Measurements from ENCODE around the gene CCDC27.

CCDC27 gene

GRCh38 chr1:3774276-3774945 lies 22.2 kb downstream of the CCDC27 start:
- no peak for DNase-seq (ENCODE audit: low read depth in 2 of 2, low spot score in 1 of 2)

DNA sequence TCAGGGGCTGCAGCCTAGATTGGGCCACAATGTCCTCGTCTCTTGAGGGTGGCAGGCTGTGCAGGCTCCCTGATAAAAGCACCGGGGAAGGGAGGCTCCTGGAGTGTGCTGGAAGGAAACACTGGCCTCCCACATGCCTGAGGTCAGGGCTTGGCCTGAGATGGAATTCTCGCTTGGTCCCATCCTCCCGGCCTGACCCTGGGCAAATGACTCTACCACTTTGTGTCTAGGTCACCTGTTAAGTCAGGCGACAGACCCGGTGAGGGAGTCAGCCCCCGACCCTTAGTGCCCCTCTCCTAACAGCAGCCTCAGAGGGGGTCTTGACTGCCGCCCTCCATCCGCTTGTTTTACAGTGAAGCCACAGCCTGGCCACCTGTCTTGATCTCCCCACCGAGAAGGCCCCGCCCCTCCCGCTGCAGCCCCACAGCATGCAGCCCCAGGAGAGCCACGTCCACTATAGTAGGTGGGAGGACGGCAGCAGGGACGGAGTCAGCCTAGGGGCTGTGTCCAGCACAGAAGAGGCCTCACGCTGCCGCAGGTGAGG lies 22.8 kb downstream of the CCDC27 start:
- no peak for DNase-seq (ENCODE audit: low read depth in 2 of 2, low spot score in 1 of 2)

DNA sequence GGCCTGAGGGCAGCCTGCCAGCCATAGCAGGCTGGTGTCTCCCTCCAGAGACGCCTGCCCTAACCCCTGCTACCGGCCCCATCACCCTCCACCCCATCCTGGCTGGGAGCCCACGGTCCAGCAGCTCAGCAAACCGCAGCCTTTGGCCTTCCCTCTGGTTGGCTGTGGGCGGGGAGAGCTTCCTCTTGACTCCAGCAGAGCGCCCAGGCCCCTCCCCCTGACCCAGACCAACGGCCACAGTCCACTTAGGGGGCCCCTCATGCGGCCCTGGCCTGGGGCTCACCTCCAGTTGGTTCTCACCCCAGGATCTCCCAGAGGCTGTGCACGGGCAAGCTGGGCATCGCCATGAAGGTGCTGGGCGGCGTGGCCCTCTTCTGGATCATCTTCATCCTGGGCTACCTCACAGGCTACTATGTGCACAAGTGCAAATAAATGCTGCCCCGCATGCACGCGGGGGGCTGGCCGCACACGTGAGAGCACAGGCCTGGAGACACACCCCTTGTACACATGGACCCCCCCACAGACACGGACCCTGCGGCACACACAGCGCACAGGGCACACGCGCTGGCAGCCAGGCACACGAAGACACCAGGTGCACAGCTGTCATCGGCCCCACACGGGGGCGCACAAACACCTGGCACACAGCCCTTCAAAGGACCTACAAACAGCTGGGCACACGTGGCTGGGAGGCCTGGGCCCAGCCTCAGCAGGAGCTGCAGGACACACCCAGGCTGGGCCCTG lies 23.4 kb downstream of the CCDC27 start:
- no peak for DNase-seq (ENCODE audit: low read depth in 2 of 2, low spot score in 1 of 2)

DNA sequence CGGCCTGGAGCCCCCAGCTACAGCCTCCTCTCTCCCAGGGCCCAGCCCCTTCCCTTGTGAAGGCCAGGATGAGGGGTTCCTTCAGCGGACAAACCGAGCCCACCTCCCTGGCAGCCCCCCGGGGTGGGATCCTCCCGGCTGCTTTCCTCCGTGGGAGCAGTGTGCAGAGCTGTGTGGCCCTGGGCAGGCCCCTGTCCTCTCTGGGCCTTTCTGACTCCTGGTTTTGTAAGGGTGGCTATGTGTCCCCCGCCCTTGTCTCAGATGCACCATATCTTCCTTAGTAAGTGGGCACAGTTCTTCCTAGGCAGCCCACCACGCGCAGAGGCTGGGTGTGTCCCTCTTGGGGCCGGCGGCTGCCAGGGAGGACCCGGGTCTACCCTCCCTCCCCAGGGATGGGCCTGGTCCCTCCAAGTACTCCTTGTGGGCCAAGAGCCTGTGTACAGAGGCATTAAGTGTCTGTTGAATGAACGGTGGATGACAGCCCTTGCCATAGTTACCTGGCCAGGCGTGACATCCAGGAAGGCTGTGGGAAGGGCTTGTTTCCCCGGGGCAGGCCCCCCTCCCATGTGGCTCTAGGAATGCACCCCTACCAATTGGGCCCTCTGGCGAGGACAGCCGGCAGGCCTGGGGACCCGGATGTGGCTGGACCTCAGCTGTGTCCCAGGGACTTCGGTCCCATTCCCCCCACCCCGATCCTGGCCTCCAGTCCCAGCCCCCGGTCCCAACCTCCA lies 24.1 kb downstream of the CCDC27 start:
- DNase-seq (ENCODE audit: low read depth in 2 of 2, low spot score in 1 of 2), result no peak

GRCh38 chr1:3777078-3777547 lies 24.9 kb downstream of the CCDC27 start:
- no peak for DNase-seq (ENCODE audit: low read depth in 2 of 2, low spot score in 1 of 2)

DNA sequence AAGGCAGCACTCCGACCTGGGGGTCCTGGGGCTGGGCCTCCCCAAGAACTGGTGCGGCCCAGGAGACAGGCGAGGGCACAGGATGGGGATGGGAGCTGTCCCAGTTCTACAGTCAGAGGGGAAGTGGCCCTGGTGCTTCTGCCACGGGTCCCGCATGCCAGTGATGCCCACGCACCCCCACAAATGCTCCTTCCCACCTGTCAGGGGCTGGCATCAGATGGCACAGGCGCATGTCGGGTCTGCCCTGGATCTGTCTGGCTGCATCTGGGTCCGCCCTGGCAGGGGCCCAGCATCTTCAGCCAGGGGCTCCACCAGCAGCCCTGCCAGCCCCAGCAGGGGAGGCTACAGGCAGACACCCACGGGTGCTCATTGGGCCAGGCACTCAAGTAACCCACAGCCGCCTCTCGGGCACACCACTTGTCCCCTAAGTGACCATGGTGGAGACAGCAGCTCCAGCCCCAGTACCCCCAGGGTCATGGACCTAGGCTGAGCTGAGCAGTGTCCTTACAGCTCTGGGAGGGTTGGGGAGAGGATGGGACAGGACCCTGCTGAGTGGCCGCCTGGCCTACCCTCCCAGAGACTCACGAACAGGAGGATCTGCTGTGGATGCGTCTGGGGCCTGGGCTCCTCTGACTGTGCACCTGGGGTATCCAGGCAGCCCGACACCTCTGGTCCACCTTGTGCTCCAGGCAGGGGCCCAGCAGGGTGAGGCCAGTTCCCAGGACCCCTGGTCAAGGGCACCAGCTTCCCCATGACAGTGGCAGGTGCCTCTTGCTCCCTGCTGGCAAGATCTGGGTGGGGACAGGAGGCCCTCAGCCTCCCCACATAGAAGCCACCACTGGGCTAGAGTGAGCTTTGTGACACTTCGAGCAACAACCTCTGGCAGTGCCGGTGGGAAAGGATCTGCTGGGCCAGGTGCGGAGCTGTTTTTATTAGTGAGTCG lies 25.7 kb downstream of the CCDC27 start:
- no peak for DNase-seq (ENCODE audit: low read depth in 2 of 2, low spot score in 1 of 2)

DNA sequence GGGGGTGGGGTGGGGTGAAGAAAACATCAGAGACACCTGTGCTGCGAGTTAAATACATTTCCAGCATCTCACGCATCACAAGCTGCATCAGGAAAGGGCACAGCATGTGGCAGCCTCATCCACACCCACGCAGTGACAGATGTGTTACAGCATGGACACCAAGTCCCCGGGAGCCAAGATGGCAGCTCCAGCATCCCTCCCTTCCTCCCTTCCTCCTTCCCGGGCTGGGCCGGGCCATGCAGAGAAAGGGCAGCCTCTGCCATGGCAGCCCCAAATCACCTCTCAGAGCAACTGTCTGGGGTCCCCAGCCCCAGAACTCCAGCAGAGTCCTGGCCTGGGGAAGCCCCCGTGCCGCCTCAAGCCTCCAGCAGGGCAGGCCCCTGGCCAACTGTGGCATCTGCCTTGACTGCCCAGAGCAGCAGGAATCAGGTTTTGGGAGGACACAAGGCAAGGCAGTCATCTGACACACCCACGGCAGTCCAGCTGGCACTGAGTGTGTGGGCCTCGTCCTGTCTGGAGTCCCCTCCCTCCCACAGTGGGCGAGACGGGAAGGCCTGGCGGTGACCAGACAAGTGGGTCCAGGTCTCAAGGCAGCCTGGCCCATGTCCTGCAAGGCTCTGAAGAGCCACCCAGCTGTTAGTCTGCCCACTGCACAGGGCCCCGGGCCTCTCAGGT lies 26.5 kb downstream of the CCDC27 start:
- no peak for DNase-seq (ENCODE audit: low read depth in 2 of 2, low spot score in 1 of 2)

- no peak for DNase-seq (ENCODE audit: low read depth in 2 of 2, low spot score in 1 of 2)
Observed at GRCh38 chr1:3779265-3779911, 27.1 kb downstream of the CCDC27 start.

GRCh38 chr1:3779912-3780416 lies 27.7 kb downstream of the CCDC27 start:
- no peak for DNase-seq (ENCODE audit: low read depth in 2 of 2, low spot score in 1 of 2)

DNA sequence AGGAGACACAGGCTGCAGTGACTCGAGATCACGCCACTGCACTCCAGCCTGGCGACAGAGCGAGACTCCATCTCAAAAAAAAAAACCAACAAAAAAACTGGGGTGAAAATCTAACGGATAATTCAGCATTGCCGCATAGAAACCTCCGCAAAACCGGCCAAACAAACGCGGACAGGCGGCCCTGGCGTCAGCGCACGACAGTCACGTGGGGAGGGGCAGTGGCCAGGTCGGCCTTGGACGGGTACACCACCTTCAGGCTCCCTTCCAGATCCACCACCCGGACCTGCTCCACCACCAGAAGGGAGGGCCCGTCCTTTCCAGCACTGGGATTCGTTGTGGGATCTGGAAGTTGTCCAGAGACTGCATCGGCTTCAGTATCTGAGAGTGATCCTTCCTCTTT lies 28.7 kb downstream of the CCDC27 start:
- no peak for DNase-seq (ENCODE audit: low read depth in 2 of 2, low spot score in 1 of 2)

GRCh38 chr1:3783651-3784474 lies 31.6 kb downstream of the CCDC27 start:
- DNase-seq (ENCODE audit: low read depth in 2 of 2, low spot score in 1 of 2), result no peak

DNA sequence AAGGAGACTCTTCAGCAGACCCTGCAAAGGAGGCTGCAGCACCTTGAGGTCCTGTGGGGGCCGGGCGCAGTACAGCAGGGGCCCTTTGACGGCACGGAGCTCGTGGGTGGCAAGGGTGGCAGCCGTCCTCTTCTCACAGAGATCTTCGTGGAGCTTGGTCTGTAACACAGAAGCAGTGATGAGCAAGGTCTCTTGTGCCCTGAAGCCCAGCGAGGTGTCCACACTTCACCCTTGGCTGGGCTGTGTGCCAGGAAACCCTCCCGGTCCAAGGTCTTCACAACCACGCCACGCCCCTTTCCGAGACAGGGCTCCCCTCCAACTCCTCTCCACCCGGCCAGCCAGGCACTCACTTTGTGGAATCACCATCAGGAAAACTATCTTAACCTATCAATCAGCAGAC lies 32.8 kb downstream of the CCDC27 start:
- no peak for DNase-seq (ENCODE audit: low read depth in 2 of 2, low spot score in 1 of 2)

GRCh38 chr1:3785456-3786157 lies 33.4 kb downstream of the CCDC27 start:
- no peak for DNase-seq (ENCODE audit: low read depth in 2 of 2, low spot score in 1 of 2)

- DNase-seq (ENCODE audit: low read depth in 2 of 2, low spot score in 1 of 2), result no peak
Observed at GRCh38 chr1:3786468-3787348, 34.5 kb downstream of the CCDC27 start.

DNA sequence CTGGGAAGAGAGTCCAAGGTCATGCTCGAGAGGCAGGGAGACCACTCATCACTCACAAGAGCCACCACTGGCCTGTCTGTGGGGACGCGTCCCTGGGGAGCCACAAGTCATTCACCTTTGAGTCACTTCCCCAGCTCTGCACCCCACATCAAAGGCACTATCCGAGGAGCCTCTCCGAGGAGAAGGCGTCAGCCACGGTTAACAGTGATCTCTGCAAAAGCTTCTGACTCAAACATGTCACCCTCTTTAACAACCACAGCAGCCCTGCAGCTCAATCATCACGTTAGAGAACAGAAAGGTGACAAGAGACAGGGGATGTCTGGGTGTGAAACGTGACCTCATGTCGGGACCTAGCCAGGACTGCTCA lies 35.1 kb downstream of the CCDC27 start:
- no peak for DNase-seq (ENCODE audit: low read depth in 2 of 2, low spot score in 1 of 2)

GRCh38 chr1:3787745-3788605 lies 35.7 kb downstream of the CCDC27 start:
- no peak for DNase-seq (ENCODE audit: low read depth in 2 of 2, low spot score in 1 of 2)

Data from stimulated activated CD8-positive, alpha-beta memory T cell treated with anti-CD3 and anti-CD28 coated beads, Interleukin-4, amount 100 ng/mL, for 4 hours (primary cell).